ENCODE results near the gene GLT6D1.

- TF ChIP-seq CTCF (conservative IDR thresholded peaks at IDR 0.05; ENCODE audit: low read length) = no peak
- TF ChIP-seq EZH2phosphoT487 (IDR thresholded peaks at IDR 0.05; ENCODE audit: borderline replicate concordance, low read depth, low read length) = no peak
Measured at GRCh38 chr9:135580664-135581380, 58.5 kb downstream of the GLT6D1 start.

Data from OCI-LY7 (cell line).